ENCODE measurements around the gene CIITA. TPM values are rescaled to one million over a fixed set of nuclear protein-coding genes. Genes with fewer than 3 reads are reported as not detected.

Gene CIITA
- total and polyA plus RNA-seq, 2 experiments from 2014 or later, result 0.09 TPM; not detected in 1

DNA sequence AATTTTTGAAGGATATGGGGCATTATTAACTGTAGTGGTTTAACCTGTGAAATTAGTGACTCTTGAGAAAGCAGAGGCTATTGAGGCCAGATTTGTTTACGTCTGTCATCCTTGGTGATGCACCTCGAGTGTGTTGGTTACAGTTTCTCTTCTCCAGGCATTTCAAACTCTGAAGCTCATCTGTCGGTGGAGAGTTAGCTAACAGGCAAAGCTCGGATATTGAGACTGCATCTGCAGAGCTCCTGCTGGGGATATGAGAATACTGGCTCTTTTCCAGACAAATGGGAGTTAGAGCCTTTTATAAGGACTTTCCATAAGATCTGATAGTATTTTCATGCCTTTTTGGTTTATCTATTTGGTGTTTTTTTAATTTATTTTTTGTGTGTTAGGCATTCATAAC, 74.0 kb downstream of the CIITA start:
- in situ Hi-C loops (cut with MboI), result loop anchor here (25.0 kb wide), 1 partner anchor 736 kb away; no protein-coding TSS in a partner anchor

DNA sequence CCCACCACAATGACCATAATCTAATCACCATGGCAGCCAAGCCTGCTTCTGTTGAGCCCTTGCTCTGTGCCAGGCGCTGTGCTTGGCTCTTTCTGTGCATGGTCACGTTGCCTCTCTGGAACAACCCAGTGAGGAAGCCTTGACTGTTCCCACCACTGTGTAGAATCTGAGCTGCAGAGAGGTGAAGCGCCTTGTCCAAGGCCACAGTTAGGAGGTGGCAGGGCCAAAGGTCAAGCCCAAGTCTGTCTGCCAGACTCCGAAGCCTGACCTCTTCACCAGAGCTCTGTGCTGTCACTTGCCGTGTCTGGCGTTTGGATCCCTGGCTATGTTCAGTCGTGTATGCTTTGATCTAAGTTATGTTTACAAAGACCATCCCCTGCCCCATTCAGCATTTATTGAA, 77.9 kb downstream of the CIITA start:
- H3K9me2 ChIP-seq (ENCODE audit: insufficient read depth), result no peaks in the 10 kb centered on the region
- H3K36me3 ChIP-seq (ENCODE audit: low read depth), result no peaks in the 10 kb centered on the region
- no peaks in the 10 kb centered on the region for H4K20me1 ChIP-seq (ENCODE audit: insufficient read depth)
- H3F3A ChIP-seq (ENCODE audit: insufficient read depth), result peaks cover 12% of the 10 kb centered on the region
- TF ChIP-seq EZH2 (IDR thresholded peaks at IDR 0.05; ENCODE audit: insufficient read depth, poor library complexity, severe bottlenecking), result no peak
- no peak for TF ChIP-seq EZH2phosphoT487 (IDR thresholded peaks at IDR 0.05; ENCODE audit: insufficient read depth, low read depth)
- H3K27ac ChIP-seq, result no peak overlapping the region
- no peak for DNase-seq
- peaks cover 25% of the 10 kb centered on the region for H3K4me1 ChIP-seq (ENCODE audit: insufficient read depth)
- no peaks in the 10 kb centered on the region for H3K27me3 ChIP-seq (replicated peaks; ENCODE audit: insufficient read depth)
- WGBS, 2 experiments (ENCODE audit: low coverage in 1 of 2, low lambda C conversion rate in 2 of 2, missing lambda C conversion rate in 2 of 2), result 86 to 87% methylated on average over 7 of the region's 7 CpGs
- H3K9me3 ChIP-seq (ENCODE audit: low read depth), result no peaks in the 10 kb centered on the region
- H3K4me3 ChIP-seq, result no peak overlapping the region
- peaks cover 71% of the 10 kb centered on the region for H3K79me2 ChIP-seq (ENCODE audit: insufficient read depth)
- H3K4me2 ChIP-seq (ENCODE audit: unreplicated experiment), result no peak overlapping the region
- no peak overlapping the region for H3K9ac ChIP-seq
- H2AFZ ChIP-seq, result no peak overlapping the region
- in situ Hi-C loops (cut with MboI), result loop anchor here (25.0 kb wide), 1 partner anchor 732 kb away; no protein-coding TSS in a partner anchor

More for the DNA sequence above, 74.0 kb downstream of the CIITA start:
- Histone ChIP-seq H3K4me3 (no peak overlapping the region), H2AFZ (no peak overlapping the region), H3K4me1 (ENCODE audit: insufficient read depth) (peaks cover 29% of the 10 kb centered on the region), H3F3A (ENCODE audit: insufficient read depth) (no peaks in the 10 kb centered on the region), H3K36me3 (ENCODE audit: low read depth) (no peaks in the 10 kb centered on the region), H3K27ac (no peak overlapping the region), H3K79me2 (ENCODE audit: insufficient read depth) (peaks cover 87% of the 10 kb centered on the region), H3K9me2 (ENCODE audit: insufficient read depth) (no peaks in the 10 kb centered on the region), H4K20me1 (ENCODE audit: insufficient read depth) (no peaks in the 10 kb centered on the region), H3K9ac (no peak overlapping the region), H3K27me3 (replicated peaks; ENCODE audit: insufficient read depth) (no peaks in the 10 kb centered on the region), H3K4me2 (ENCODE audit: unreplicated experiment) (no peak overlapping the region), H3K9me3 (ENCODE audit: low read depth) (no peaks in the 10 kb centered on the region)
- 33 to 44% methylated on average over 4 of the region's 4 CpGs for WGBS, 2 experiments (ENCODE audit: low coverage in 1 of 2, low lambda C conversion rate in 2 of 2, missing lambda C conversion rate in 2 of 2)
- TF ChIP-seq EZH2 (IDR thresholded peaks at IDR 0.05; ENCODE audit: insufficient read depth, poor library complexity, severe bottlenecking), result no peak
- no peak for TF ChIP-seq EZH2phosphoT487 (IDR thresholded peaks at IDR 0.05; ENCODE audit: insufficient read depth, low read depth)
- peak; percentile 50 for DNase-seq

DNA sequence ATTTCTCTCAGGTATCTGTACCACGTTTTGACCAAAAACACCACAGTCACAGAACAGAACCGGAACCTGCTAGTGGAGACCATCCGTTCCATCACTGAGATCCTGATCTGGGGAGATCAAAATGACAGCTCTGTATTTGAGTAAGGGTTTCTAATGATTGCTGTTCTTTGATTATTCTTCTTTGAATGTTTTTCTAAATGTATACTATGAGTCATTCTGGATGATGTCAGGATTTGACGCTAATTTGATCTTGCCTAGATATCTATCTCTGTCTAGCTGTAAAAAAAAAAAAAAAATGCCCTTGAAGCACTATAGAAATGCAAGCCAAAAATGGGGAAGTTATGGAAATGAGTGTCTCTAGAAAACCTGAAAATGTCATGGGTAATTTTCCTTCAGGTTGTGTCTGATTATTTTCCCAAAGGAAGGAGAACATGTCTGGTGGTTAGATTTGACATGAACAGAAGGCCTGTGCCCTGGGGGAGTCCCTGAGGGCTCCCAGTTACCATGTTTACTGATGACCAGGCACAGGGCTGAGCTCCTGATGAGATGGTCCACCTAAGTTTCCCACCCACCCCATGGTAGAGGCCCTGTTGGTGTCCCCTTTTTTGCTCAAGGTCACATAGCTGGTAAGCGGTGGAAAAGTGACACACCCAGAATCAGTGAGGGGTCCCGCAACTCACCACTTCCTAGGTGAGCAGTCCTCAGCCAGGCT, 80.9 kb downstream of the CIITA start:
- H3K9me2 ChIP-seq (ENCODE audit: insufficient read depth), result no peaks in the 10 kb centered on the region
- H4K20me1 ChIP-seq (ENCODE audit: insufficient read depth), result no peaks in the 10 kb centered on the region
- no peaks in the 10 kb centered on the region for H3K27me3 ChIP-seq (replicated peaks; ENCODE audit: insufficient read depth)
- H3K4me1 ChIP-seq (ENCODE audit: insufficient read depth), result peaks cover 29% of the 10 kb centered on the region
- no peak overlapping the region for H3K9ac ChIP-seq
- peak; percentile 44 for DNase-seq
- no peak overlapping the region for H3K4me2 ChIP-seq (ENCODE audit: unreplicated experiment)
- WGBS, 2 experiments (ENCODE audit: low coverage in 1 of 2, low lambda C conversion rate in 2 of 2, missing lambda C conversion rate in 2 of 2), result 78 to 80% methylated on average over 6 of the region's 6 CpGs
- peaks cover 47% of the 10 kb centered on the region for H3K79me2 ChIP-seq (ENCODE audit: insufficient read depth)
- no peak overlapping the region for H2AFZ ChIP-seq
- in situ Hi-C loops (cut with MboI), result loop anchor here (25.0 kb wide), 1 partner anchor 729 kb away; no protein-coding TSS in a partner anchor
- H3K4me3 ChIP-seq, result no peak overlapping the region
- no peaks in the 10 kb centered on the region for H3K9me3 ChIP-seq (ENCODE audit: low read depth)
- H3K27ac ChIP-seq, result no peak overlapping the region
- TF ChIP-seq EZH2phosphoT487 (IDR thresholded peaks at IDR 0.05; ENCODE audit: insufficient read depth, low read depth), result no peak
- TF ChIP-seq EZH2 (IDR thresholded peaks at IDR 0.05; ENCODE audit: insufficient read depth, poor library complexity, severe bottlenecking), result no peak
- H3F3A ChIP-seq (ENCODE audit: insufficient read depth), result peaks cover 32% of the 10 kb centered on the region
- no peaks in the 10 kb centered on the region for H3K36me3 ChIP-seq (ENCODE audit: low read depth)

DNA sequence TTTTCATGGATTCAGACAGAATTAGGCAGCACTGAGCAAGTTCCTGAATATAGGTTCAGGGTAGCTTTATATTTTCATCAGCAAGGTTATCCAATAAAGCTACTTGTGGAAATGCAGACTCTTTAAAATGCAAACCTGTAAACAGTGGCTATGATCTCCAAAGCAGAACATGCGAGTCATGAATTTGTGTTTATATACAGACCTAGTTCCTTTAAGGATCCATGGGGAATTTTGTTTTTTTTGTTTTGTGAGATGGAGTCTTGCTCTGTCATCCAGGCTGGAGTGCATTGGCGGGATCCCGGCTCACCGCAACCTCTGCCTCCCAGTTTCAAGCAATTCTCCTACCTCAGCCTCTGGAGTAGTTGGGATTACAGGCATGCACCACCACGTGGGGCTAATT, 82.2 kb downstream of the CIITA start:
- peaks cover 38% of the 10 kb centered on the region for H3K79me2 ChIP-seq (ENCODE audit: insufficient read depth)
- in situ Hi-C loops (cut with MboI), result loop anchor here (25.0 kb wide), 1 partner anchor 728 kb away; no protein-coding TSS in a partner anchor
- peaks cover 32% of the 10 kb centered on the region for H3F3A ChIP-seq (ENCODE audit: insufficient read depth)
- no peak overlapping the region for H3K4me3 ChIP-seq
- H3K9me2 ChIP-seq (ENCODE audit: insufficient read depth), result no peaks in the 10 kb centered on the region
- peaks cover 30% of the 10 kb centered on the region for H3K4me1 ChIP-seq (ENCODE audit: insufficient read depth)
- no peaks in the 10 kb centered on the region for H3K27me3 ChIP-seq (replicated peaks; ENCODE audit: insufficient read depth)
- no peaks in the 10 kb centered on the region for H4K20me1 ChIP-seq (ENCODE audit: insufficient read depth)
- no peak for DNase-seq
- no peak overlapping the region for H3K4me2 ChIP-seq (ENCODE audit: unreplicated experiment)
- TF ChIP-seq EZH2 (IDR thresholded peaks at IDR 0.05; ENCODE audit: insufficient read depth, poor library complexity, severe bottlenecking), result no peak
- no peak for TF ChIP-seq EZH2phosphoT487 (IDR thresholded peaks at IDR 0.05; ENCODE audit: insufficient read depth, low read depth)
- no peaks in the 10 kb centered on the region for H3K36me3 ChIP-seq (ENCODE audit: low read depth)
- no peak overlapping the region for H2AFZ ChIP-seq
- no peaks in the 10 kb centered on the region for H3K9me3 ChIP-seq (ENCODE audit: low read depth)
- WGBS, 2 experiments (ENCODE audit: low coverage in 1 of 2, low lambda C conversion rate in 2 of 2, missing lambda C conversion rate in 2 of 2), result 93 to 98% methylated on average over 5 of the region's 5 CpGs
- H3K9ac ChIP-seq, result no peak overlapping the region
- H3K27ac ChIP-seq, result no peak overlapping the region

Measured in GM23248 (cell line).